ENCODE results near the gene DGLUCY. TPM values are rescaled to one million over a fixed set of nuclear protein-coding genes. Genes with fewer than 3 reads are reported as not detected.

DGLUCY gene
- total RNA-seq, 2 donors from 2014 or later: 88.0 to 148 TPM

DNA sequence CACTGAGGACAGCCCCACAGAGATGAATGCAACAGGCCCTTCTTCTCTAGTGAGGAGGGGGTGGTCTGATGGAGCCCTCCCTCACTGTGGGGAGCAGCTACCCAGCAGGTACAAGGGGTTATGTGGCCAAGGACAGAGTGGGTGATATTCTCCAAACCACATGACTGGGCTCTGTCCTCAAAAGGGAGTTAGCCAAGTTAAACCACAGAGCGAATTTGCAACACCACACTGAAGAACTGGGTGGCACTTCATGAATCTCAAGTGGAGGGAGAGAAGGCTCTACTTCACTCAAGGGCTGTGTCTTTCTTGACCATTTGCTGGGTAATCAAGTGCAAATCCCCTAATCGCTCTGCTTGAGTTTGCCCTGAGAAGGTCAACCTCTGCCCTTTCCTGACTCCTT lies 118.2 kb downstream of the DGLUCY start:
- Histone ChIP-seq H3K4me3 (no peak overlapping the region), H3K4me1 (replicated peaks) (no peaks in the 10 kb centered on the region), H3K27me3 (replicated peaks; ENCODE audit: insufficient read depth) (no peaks in the 10 kb centered on the region), H3K27ac (no peak overlapping the region), H3K36me3 (no peaks in the 10 kb centered on the region), H3K9me3 (no peaks in the 10 kb centered on the region)
- 94% methylated on average over 2 of the region's 2 CpGs for WGBS
- no peak for TF ChIP-seq POLR2AphosphoS5 (IDR thresholded peaks at IDR 0.05)
- TF ChIP-seq, protein P1, sequence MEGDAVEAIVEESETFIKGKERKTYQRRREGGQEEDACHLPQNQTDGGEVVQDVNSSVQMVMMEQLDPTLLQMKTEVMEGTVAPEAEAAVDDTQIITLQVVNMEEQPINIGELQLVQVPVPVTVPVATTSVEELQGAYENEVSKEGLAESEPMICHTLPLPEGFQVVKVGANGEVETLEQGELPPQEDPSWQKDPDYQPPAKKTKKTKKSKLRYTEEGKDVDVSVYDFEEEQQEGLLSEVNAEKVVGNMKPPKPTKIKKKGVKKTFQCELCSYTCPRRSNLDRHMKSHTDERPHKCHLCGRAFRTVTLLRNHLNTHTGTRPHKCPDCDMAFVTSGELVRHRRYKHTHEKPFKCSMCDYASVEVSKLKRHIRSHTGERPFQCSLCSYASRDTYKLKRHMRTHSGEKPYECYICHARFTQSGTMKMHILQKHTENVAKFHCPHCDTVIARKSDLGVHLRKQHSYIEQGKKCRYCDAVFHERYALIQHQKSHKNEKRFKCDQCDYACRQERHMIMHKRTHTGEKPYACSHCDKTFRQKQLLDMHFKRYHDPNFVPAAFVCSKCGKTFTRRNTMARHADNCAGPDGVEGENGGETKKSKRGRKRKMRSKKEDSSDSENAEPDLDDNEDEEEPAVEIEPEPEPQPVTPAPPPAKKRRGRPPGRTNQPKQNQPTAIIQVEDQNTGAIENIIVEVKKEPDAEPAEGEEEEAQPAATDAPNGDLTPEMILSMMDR (IDR thresholded peaks at IDR 0.05): no peak
- TF ChIP-seq POLR2A (IDR thresholded peaks at IDR 0.05): no peak
- DNase-seq (ENCODE audit: low spot score): no peak
- intact Hi-C loops (cut with DNase I): no loop called here

DNA sequence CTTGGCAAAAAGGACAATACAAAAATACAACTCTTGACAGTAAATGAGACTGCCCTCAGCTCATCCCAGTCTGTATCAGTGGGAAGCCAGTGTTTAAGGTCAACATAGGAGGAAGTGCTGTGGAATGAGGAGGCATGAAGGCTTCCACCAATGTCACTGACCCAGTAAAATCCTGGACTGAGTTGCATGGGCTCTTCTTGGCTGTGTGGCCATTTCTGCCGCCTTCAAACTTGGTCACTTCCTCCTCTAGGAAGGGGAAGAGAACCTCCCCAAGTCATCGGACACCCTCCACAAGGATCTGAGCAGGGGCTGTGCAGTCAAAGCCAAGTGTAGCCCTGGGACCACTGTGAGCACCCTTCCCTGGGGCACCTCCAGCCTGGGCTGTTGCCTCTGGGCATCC lies 118.7 kb downstream of the DGLUCY start:
- no peak for DNase-seq (ENCODE audit: low spot score)
- TF ChIP-seq POLR2AphosphoS5 (IDR thresholded peaks at IDR 0.05) (no peak), POLR2A (IDR thresholded peaks at IDR 0.05) (no peak)
- TF ChIP-seq, protein P1 (IDR thresholded peaks at IDR 0.05): no peak
- WGBS: 86% methylated on average over 2 of the region's 2 CpGs

DNA sequence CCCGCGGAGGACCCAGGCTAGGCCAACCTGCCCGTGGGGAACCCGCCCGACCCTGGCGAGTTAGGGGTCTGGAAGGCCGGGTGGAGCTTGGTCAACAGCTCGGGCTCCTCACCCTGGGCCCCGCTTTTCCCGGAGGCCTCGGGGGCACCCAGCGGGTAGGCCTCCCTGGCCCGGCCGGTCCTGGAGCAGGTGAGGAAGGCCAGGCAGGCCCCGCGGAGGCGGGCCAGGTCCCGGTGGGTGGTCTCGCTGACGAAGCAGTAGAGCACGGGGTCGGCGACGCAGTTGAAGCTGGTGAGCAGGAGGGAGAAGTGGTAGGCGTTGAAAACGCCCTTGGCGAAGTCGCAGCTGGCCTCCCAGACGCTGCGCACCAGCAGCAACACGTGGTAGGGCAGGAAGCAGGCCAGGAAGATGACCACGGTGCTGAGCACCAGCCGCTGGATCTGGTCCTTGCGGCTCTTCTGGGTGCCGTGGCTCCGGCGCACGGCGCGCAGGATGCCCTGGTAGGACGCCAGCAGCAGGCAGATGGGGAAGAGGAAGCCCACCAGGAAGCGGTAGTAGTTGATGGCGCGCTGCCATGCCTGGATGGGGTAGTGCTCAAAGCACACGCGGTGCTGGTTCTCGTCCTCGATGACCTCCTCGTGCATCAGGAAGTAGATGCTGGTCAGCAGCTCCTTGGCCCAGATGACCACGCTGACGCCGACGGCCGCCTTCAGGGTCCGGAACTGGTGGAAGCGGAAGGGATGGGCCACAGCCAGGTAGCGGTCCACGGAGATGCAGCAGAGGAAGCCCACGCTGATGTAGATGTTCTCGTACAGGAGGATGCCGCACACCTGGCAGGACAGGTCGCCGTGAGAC lies 120.3 kb downstream of the DGLUCY start:
- DNase-seq (ENCODE audit: low spot score): no peak
- H3K27me3 ChIP-seq (replicated peaks; ENCODE audit: insufficient read depth): no peaks in the 10 kb centered on the region
- 94% methylated on average over 60 of the region's 63 CpGs for WGBS
- TF ChIP-seq, protein P1 (IDR thresholded peaks at IDR 0.05): no peak
- TF ChIP-seq POLR2A (IDR thresholded peaks at IDR 0.05): no peak
- TF ChIP-seq POLR2AphosphoS5 (IDR thresholded peaks at IDR 0.05): no peak
- intact Hi-C loops (cut with DNase I): no loop called here
- no peaks in the 10 kb centered on the region for H3K4me1 ChIP-seq (replicated peaks)
- no peak overlapping the region for H3K27ac ChIP-seq
- no peaks in the 10 kb centered on the region for H3K36me3 ChIP-seq
- H3K4me3 ChIP-seq: no peak overlapping the region
- H3K9me3 ChIP-seq: no peaks in the 10 kb centered on the region

More for the DNA sequence above, 118.7 kb downstream of the DGLUCY start:
- intact Hi-C loops (cut with DNase I): no loop called here
- Histone ChIP-seq H3K4me1 (replicated peaks) (no peaks in the 10 kb centered on the region), H3K9me3 (no peaks in the 10 kb centered on the region), H3K27ac (no peak overlapping the region), H3K27me3 (replicated peaks; ENCODE audit: insufficient read depth) (no peaks in the 10 kb centered on the region), H3K4me3 (no peak overlapping the region), H3K36me3 (no peaks in the 10 kb centered on the region)

DNA sequence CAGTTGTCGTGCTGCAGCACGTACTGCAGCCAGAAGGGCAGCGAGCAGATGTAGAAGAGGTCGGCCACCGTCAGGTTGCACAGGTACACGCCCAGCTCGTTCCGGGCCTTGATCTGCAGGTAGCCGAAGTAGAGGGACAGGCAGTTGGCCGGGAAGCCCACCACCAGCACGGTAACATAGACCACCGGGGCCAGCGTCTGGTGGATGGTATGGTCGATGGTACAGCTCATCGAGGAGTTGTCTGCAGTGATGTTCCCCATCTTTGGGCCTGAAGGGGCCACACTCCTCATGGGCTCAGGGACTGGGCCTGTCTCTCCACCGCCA lies 120.9 kb downstream of the DGLUCY start:
- Histone ChIP-seq H3K4me1 (replicated peaks) (no peaks in the 10 kb centered on the region), H3K27ac (no peak overlapping the region), H3K27me3 (replicated peaks; ENCODE audit: insufficient read depth) (no peaks in the 10 kb centered on the region), H3K9me3 (no peaks in the 10 kb centered on the region), H3K4me3 (no peak overlapping the region), H3K36me3 (no peaks in the 10 kb centered on the region)
- WGBS: 95% methylated on average over 16 of the region's 16 CpGs
- TF ChIP-seq POLR2A (IDR thresholded peaks at IDR 0.05): no peak
- TF ChIP-seq POLR2AphosphoS5 (IDR thresholded peaks at IDR 0.05): no peak
- TF ChIP-seq, protein P1 (IDR thresholded peaks at IDR 0.05): no peak
- no peak for DNase-seq (ENCODE audit: low spot score)
- intact Hi-C loops (cut with DNase I): no loop called here

DNA sequence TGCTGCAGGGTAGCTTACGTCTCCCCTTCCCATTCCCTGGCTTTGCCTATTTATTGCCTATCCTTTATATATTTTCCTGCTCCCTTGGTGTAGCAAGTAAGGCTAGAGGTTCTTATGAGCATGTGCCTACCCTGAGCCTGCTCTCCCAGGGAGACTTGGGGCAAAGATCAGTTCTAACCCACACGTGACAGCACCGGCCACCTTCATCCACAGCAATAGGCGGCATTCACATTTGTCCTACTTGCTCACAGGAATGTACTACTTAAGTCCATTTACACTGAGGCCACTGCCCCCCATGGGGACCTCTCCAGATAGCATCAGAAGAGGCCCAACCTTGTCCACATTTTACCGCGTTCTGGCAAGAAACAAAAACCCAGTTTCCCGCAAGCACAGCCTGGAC lies 122.0 kb downstream of the DGLUCY start:
- intact Hi-C loops (cut with DNase I): no loop called here
- no peak overlapping the region for H3K4me3 ChIP-seq
- WGBS: 93% methylated on average over 7 of the region's 7 CpGs

More for the DNA sequence above, 122.0 kb downstream of the DGLUCY start:
- no peaks in the 10 kb centered on the region for H3K4me1 ChIP-seq (replicated peaks)
- no peaks in the 10 kb centered on the region for H3K9me3 ChIP-seq
- TF ChIP-seq, protein P1 (IDR thresholded peaks at IDR 0.05): no peak
- TF ChIP-seq POLR2A (IDR thresholded peaks at IDR 0.05) (no peak), POLR2AphosphoS5 (IDR thresholded peaks at IDR 0.05) (no peak)
- no peaks in the 10 kb centered on the region for H3K36me3 ChIP-seq
- DNase-seq (ENCODE audit: low spot score): no peak
- H3K27ac ChIP-seq: no peak overlapping the region
- no peaks in the 10 kb centered on the region for H3K27me3 ChIP-seq (replicated peaks; ENCODE audit: insufficient read depth)

All from prostate gland (tissue), 2 donors.